Vagina (tissue), 2 donors: ENCODE measurements around the gene CENPN.

Experiments
- CTCF ChIP-seq, 3 experiments: fragments of 450-650 bp in 2 of 3; fragments of 200-600 bp in 1 of 3; sonication (generic) in 1 of 3; IDR thresholded peaks; one replicate each; pipeline ENCODE4 v1.5.1; 2017 to 2019; ENCODE audit warnings: antibody characterized with exemption in 3 of 3, mild to moderate bottlenecking in 2 of 3, moderate library complexity in 2 of 3
- POLR2AphosphoS5 ChIP-seq, 2 donors: sonication (generic); formaldehyde crosslinking; IDR thresholded peaks; one replicate each; pipeline ENCODE4 v1.9.0; 2017; ENCODE audit warnings: antibody characterized with exemption in 2 of 2, mild to moderate bottlenecking in 2 of 2, low read depth in 1 of 2; ENCODE audit not compliant: insufficient read depth in 1 of 2

GRCh38 chr16:80997139-80997798 lies 9.7 kb upstream of the CENPN start:
- no peak for TF ChIP-seq POLR2AphosphoS5 (IDR thresholded peaks at IDR 0.05; ENCODE audit: insufficient read depth in 1 of 2, low read depth in 1 of 2)
- no peak for TF ChIP-seq CTCF (IDR thresholded peaks at IDR 0.05)
